ENCODE results near the gene FAM234A.

DNA sequence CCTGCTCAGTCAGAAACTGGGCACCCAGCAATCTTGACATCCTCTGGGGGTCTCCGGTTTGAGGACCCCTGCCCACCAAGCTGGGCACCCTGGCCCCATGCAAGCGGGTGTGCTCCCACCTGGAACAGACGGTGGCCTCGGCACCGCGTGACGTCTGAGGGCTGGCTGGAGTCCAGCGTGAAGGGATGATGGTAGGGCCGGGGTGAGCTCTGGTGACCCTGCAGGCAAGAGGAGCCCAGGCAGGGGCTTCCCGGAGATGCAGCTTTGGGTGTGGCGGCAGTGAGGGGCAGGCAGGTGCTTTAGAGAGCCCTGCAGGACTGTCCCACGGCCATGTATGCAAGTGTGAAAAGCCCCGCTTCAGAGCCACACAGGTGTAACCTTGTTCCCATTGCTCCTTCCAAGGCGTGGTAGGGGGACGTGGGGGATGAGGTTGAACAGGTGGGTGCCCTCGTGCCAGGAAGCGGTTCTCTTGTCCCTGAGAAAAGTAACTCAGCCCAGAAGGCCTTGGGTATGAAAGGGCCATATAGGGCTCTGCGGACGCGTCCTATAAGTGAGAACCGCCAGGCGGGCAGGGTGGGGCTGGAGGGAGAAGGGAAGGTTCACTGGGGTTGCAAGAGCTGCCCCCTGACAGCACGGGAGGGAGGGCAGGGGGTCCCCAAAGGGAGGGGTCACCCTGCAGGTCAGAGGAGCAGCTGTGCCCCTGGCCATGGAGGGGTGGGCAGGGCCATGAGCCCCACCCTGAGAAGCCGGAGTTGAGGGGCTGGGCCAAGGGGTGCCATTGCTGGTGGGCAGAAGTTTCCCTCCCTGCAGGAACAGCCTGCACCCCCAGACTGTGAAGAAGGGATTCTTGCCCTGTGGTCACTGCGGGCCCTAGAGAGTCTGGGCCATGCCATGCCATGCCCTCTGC lies 31.9 kb downstream of the FAM234A start:
- TF ChIP-seq, protein P1, sequence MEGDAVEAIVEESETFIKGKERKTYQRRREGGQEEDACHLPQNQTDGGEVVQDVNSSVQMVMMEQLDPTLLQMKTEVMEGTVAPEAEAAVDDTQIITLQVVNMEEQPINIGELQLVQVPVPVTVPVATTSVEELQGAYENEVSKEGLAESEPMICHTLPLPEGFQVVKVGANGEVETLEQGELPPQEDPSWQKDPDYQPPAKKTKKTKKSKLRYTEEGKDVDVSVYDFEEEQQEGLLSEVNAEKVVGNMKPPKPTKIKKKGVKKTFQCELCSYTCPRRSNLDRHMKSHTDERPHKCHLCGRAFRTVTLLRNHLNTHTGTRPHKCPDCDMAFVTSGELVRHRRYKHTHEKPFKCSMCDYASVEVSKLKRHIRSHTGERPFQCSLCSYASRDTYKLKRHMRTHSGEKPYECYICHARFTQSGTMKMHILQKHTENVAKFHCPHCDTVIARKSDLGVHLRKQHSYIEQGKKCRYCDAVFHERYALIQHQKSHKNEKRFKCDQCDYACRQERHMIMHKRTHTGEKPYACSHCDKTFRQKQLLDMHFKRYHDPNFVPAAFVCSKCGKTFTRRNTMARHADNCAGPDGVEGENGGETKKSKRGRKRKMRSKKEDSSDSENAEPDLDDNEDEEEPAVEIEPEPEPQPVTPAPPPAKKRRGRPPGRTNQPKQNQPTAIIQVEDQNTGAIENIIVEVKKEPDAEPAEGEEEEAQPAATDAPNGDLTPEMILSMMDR (IDR thresholded peaks at IDR 0.05; ENCODE audit: low read depth, low read length, missing input control) = no peak
- TF ChIP-seq, protein P2, sequence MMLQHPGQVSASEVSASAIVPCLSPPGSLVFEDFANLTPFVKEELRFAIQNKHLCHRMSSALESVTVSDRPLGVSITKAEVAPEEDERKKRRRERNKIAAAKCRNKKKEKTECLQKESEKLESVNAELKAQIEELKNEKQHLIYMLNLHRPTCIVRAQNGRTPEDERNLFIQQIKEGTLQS (IDR thresholded peaks at IDR 0.05) = no peak
- TF ChIP-seq RAD21 (IDR thresholded peaks at IDR 0.05) = no peak

Measured in liver (tissue), 3 donors.